Measurements from ENCODE around the gene ASB3.
A peak's percentile ranks its signal among the peaks of the same experiment; 100 is the strongest.
"Not testable (repeated sequence)": the region's sequence is repeated elsewhere in the genome, so short reads cannot be mapped to it uniquely, and the experiment has no call there.

Gene ASB3

DNA sequence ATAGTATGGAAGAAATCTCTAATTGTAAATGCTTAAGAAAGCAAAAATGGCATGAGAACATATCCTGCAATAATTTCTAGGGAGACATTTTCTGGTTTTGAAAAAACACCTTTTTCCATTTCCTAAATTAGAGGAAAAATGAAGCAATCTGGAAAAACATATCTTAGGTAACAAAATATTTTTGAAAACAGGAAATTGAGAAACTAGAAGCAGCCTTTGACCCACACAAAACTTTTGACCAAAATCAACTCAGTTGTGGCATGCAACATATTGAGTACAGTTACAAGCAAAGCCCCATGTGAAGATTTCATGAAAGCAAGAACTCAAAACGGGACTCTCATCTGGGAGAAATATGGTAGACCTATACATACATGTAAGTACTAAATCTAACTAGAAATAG is 47.7 kb downstream of the ASB3 start:
- no peak for DNase-seq (ENCODE audit: low spot score)

DNA sequence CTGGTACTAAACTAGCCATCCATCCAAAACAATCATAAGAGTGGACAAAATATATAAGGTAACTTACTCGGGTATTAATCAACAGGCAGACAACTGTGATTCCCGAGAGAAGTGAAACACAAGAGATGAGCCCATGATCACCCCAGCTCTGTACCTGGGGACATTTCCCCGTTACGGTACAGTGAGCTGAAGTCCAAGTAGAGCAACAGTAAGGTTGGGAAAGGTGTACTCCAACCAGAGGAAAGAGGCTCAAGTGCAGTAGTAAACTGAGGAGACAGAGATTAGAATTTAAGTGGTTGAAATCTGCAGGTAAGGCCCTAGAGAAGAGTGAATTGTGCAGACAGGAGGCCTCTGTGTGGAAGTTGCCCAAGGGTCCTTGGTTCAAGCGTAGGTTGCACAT is 49.7 kb downstream of the ASB3 start:
- DNase-seq (ENCODE audit: low spot score): no peak

DNA sequence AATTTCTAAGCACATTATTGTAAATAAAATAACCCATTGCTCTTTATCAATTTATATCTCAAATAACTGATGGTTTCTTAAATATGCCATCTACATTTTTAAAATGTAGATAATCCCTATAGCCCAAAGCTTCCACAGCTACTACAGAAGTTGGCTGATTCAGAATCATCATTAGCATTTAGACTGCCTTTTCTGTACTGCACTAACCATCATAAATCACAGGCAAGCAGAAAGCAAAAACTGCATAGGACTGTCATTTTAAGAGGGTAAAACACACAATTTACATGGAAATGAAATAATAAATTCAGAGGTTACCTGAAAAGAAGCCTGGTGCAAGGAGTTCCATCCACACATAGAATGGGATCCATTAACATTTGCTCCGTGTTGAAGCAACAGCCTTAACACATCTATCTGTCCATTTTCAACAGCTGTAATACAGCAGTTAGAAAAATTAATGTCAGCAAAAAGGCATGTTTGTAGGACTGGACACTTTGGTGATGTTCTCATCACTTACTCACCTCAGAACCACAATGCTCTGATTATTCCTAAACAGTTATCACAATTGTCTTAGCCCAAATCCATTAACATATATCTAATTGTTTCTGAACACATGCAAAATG is 57.5 kb downstream of the ASB3 start:
- DNase-seq (ENCODE audit: low spot score): no peak

DNA sequence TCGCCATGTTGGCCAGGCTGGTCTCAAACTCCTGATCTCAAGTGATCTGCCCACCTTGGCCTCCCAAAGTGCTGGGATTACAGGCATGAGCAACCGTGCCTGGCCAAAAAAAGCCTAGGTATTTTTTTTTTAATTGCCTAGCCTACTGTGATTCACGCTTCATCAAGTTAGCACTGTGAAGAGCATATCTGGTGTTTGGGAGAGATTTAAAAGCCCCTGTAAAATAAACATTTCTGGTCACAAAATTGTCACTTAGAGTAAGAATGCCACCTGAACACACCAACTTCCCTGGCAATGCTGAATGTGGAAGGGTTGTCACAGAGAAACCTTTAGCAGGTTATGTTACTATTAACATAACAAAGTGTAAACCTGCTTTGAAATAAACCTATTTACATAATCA is 58.8 kb downstream of the ASB3 start:
- DNase-seq (ENCODE audit: low spot score): no peak

DNA sequence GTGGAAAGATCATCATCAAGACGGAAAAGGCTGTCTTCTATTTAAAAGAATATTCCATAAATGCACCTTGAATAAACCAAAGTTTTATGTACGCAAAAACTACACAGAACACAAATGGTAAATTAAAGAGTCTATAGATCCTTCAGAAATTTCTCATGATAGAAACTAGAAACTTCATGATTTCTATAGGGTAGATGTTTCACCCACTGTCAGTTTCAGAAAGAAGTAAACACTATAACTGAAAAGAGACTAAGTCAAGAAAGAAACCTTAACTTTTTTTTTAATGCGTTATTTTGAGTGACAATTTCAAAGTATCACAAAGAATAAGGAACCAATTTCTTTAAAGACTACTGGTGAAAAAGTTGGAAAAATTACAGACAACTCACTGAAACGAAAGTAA is 61.1 kb downstream of the ASB3 start:
- no peak for DNase-seq (ENCODE audit: low spot score)

DNA sequence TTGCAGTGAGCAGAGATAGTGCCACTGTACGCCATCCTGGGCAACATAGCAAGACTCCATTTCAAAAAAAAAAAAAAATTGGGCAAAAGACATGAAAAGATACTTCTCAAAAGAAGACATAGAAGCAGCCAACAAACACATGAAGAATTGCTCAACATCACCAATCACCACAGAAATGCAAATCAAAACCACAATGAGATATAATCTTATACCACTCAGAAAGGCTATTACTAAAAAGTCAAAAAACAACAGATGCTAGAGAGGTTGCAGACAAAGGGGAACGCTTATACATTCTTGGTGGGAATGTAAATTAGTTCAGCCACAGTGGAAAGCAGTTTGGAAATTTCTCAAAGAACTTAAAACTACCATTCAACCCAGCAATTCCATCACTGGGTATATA is 62.2 kb downstream of the ASB3 start:
- DNase-seq (ENCODE audit: low spot score): no peak

DNA sequence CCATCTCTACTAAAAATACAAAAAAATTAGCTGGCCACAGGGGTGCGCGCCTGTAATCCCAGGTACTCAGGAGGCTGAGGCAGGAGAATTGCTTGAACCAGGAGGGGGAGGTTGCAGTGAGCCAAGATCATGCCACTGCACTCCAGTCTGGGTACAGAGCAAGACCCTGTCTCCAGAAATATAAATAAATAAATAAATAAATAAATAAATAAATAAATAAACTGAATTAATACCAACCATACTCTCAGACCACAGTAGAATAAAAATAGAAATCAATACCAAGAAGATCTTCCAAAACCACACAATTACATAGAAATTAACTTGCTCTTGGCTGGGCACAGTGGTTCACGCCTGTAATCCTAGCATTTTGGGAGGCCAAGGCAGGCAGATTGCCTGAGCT is 65.8 kb downstream of the ASB3 start:
- DNase-seq (ENCODE audit: low spot score): not testable (repeated sequence)

DNA sequence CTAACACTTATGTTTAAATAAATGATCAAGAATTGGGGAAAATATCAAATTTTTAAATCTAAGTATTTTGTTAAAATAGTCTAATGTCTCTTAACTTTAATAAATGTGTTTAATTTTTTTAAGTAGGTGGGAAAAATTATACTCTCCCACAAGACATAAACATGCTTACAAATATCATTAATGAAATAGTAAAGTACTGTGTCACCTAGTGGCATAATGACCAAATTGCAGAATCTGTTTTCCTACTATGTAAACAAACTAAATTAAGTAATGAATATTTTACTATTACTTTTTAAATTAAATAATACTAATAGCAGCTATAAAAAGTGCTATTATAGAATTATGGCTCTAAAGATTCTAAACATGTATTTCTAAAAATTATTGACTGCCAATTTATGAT is 71.2 kb downstream of the ASB3 start:
- DNase-seq (ENCODE audit: low spot score): peak; percentile 4

DNA sequence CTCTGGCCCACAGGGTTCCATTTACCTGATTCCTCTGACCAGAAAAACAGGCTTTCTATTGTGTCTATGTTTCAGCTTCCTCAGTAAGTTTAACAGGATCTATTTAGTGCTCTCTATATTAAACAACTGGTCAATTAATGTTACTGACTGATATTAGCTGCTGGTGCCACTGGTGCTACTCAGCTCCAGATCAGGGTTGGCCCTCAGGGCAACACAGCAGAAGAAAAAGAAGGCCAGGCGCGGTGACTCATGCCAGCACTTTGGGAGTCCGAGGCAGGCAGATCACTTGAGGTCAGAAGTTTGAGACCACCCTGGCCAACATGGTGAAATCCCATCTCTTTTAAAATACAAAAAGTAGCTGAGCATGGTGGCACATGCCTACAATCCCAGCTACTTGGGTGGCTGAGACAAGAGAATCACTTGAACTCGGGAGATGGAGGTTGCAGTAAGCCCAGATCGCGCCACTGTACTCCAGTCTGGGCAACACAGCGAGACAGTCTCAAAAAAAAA is 75.4 kb downstream of the ASB3 start:
- no peak for DNase-seq (ENCODE audit: low spot score)

DNA sequence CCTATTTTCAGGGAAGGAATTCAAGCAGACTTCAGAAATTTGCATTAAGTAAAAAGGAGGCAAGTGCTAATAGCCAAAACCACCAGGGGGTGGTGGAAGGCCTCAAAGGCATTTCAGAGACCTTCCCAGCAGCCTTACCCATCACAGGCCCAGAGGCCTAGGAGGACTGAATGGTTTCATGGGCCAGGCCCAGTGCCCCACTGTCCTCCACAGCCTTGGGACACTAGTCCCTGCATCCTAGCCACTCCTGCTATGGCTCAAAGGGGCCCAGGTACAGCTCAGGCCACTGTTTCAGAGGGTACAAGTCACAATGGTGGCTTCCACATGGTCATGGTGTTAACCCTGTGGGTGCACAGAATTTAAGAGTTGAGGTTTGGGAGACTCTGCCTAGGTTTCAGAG is 77.8 kb downstream of the ASB3 start:
- DNase-seq (ENCODE audit: low spot score): no peak

DNA sequence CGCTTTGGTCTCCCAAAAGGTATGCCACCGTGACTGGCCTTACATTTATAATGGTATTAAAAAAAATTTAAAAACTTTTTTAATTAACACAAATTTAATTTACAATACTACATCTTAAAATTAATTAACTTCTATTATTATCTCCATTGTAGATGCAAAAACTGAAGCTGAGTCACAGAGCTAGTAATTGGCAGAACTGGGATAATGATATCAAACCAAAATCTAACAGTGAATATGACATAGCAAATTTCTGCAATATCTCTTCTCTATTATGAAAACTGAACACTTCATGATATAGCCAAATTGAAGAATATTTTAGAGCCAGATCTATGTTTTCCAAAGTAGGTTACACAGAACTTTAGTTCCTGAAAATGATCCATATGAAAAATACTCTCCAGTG is 85.5 kb downstream of the ASB3 start:
- DNase-seq (ENCODE audit: low spot score): no peak

DNA sequence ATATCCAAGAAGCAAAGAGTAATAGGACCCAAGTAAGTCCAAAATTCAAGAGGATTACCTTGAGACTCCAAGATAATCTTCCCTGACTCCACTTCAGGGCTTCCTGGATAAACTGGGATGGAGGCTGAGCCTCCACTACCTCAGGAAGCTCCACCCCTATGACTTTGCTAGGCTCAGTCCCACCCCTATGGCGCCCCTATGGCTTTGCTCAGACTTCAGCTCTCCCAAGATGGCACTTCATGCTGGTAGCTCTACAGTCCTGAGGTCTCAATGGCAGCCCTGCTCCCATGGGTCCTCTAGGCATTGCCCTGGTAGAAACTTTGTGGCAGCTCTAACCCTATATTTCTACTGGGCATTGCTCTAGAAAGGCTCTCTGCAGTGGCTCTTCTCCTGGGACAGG is 89.1 kb downstream of the ASB3 start:
- DNase-seq (ENCODE audit: low spot score): no peak

DNA sequence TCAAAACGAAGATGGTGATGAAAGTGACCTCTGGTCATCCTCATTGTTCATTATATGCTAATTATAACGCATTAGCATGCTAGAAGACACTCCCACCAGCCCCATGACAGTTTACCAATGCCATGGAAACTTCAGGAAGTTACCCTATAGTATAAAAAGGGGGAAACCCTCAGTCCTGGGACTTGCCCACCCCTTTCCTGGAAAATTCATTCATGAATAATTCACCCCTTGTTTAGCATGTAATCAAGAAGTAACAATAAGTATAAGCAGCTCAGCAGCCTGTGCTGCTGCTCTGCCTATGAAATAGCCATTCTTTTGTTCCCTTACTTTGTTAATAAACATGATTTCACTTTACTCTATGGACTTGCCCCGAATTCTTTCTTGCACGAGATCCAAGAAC is 89.7 kb downstream of the ASB3 start:
- no peak for DNase-seq (ENCODE audit: low spot score)

DNA sequence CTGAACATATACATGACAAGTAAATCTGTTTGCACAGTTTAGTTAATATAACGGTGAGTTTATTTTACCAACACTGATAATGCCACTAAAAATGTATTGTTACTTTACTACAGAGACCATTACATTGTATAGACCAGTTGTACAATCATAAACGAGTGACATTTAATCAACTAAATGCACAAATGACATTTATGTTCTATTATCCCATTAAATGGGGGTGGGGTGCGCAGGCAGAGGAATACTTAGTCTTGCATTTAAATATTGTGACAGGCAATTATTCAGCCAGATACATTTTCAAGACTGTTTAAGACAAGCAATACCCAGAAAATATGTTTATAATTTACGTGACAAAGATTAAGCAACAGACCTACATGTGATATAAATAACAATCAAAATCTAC is 91.2 kb downstream of the ASB3 start:
- DNase-seq (ENCODE audit: low spot score): no peak

DNA sequence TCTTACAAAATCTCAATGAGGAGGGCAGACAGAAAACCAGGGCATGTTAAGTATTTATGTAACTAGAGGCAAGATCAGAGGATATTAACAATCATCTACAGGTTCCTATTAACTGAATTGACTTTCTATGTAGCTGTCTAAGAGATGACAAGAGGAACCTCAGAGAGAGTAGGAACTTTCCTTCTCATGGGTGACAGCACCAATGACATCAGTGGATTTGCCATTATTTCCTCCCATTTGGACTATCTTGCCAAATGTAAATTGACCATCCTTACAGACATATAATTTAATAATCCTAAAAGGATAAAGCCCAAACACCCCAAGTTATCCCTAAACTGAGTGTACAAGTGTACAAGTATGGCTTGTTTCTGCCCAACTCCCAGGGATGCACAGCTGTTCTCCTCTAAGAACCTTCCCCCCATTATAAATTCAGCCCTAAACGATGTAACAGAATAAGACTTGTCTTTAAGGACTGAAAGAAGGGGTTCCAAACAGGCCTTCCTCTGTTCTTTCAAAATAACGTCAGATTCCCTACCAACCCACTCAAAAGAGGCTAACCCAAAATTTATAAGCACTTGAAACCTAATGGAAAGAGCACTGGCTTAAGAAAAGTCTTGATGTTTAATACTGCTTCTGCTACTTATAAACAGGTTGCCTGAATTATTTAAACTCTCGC is 92.5 kb downstream of the ASB3 start:
- DNase-seq (ENCODE audit: low spot score): no peak

DNA sequence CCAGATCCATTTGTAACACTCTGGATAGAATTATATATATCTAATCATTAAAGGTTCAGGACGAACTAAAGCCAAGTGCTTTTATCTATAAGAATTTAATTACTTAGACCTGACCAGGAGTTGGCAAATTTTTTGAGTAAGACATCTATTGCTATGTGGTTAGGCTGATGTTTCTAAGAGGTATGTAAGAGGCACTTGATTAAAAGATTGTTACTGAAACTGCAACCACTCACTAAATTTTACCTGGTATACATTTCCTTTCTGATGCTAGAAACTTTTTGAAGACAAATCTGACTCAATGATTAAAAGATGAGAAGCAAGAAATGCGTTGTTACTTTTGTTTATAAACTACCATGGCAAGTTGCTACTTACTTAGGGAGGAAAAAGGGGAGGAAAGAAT is 95.9 kb downstream of the ASB3 start:
- DNase-seq (ENCODE audit: low spot score): no peak

DNA sequence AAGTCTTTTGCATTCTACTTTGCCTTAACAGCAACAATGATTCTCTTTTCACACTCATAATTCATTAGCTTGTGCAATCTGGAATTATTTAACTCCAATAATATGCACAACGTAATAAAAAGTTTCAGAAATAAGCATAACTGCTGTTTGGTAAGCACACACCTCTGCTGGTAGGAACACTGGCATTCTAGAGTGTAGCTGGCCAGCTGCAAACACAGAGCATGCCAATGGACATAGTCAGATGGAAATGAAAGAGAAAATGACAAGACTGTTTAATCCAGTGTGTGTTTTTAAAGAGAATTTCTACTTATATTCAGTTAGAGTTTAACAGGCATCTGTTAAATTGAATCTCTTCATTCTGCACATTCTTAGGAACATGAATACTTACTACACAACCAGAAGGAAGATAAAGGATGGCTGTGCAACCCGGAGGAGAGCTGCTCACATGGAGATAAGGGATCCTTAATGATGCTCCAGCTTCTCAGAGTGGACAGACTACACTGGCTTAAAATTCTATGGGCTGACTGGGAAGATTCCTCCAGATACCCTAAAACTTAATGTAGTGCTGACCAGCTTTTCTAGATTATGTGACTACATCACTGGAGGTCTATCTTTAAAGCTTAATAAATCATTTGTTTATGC is 113.8 kb downstream of the ASB3 start:
- no peak for DNase-seq (ENCODE audit: low spot score)

DNA sequence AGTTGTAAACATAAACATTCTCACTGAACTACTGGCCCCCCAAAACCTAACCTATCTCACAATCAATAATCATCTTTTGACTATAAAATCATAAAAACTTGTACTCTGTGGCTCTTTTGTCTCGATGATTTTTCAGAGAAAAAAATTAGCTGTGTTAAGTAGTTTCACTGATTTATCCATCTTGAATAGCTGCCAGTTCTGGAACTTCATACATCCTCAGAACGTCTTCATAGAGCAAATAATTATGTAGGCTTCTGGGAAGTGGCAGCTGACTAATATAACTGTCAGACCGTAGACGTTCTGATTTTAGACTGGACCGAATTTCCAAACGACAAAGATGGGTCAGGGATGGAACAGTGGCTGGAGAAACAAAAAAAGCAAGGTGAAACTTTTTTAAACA is 116.4 kb downstream of the ASB3 start:
- DNase-seq (ENCODE audit: low spot score): no peak

DNA sequence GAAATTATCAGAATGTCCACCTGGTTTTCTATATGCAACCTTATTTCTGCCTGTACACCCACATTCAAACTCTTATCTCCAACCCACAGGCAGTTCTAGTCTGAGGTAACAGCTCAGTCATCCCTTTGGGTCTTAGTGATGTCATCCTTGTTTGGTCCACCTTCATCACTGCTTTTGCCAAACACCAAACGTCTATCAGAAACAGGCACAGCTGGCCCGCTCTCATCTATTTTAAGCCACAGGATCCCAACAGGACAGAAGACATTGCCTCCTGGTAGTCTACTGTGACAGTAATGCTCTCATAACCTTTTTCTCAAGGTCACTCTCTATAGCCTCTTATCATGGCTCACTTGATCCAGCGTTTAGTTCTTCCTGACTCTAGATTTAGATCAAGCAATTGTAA is 118.1 kb downstream of the ASB3 start:
- no peak for DNase-seq (ENCODE audit: low spot score)

DNA sequence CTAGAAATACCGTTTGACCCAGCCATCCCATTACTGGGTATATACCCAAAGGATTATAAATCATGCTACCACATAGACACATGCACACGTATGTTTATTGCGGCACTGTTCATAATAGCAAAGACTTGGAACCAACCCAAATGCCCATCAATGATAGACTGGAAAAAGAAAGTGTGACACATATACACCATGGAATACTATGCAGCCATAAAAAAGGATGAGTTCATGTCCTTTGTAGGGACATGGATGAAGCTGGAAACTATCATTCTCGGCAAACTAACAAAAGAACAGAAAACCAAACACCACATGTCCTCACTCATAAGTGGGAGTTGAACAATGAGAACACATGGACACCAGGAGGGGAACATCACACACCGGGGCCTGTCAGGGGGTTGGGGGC is 119.6 kb downstream of the ASB3 start:
- DNase-seq (ENCODE audit: low spot score): not testable (repeated sequence)

DNA sequence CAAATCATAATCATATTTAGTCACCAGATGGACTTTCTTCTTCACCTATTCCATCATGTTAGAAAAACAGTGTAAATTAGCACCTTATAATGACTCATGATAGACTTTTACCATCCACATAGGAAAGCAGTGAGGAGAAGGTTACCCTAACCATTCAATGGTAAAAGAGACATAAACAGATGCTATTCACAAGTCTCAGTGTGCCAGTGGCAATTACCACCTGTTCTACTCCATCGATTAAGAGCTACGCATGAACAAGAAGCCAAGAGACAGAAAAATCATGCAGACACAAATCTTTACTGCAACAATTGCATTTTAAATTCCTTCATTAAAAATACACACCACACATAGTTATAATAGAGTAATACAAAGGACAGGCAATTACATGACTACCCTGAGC is 125.9 kb downstream of the ASB3 start:
- no peak for DNase-seq (ENCODE audit: low spot score)

DNA sequence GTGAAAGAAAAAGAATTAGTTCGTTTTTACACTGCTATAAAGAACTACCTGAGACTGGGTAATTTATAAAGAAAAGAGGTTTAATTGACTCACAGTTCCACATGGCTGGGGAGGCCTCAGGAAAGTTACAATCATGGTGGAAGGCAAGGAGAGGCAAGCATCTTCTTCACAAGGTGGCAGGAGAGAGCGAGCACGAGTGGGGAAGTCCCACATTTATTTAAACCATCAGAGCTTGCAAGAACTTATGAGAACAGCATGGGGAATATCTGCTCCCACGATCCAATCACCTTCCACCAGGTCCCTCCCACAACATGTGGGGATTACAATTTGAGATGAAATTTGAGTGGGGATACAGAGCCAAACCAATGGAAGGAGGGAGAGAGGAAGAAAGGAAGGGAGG is 128.3 kb downstream of the ASB3 start:
- not testable (repeated sequence) for DNase-seq (ENCODE audit: low spot score)

DNA sequence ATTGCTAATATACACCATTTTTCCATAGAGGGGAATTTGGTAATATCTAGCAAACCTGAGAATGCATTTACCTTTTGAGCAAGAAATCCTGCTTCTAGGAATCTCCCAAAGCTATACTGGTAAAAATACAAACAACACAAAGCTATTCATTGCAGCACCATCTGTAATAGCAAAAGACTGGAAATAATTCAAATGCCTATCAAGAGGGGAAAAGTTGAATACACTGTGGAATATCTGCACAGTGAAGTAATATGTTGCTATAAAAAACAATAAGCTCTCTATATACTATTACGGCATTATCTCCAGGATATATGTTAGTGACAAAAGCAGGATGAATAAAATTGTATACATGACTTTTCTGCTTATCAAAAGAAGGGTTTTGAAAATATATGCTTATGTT is 131.5 kb downstream of the ASB3 start:
- no peak for DNase-seq (ENCODE audit: low spot score)

DNA sequence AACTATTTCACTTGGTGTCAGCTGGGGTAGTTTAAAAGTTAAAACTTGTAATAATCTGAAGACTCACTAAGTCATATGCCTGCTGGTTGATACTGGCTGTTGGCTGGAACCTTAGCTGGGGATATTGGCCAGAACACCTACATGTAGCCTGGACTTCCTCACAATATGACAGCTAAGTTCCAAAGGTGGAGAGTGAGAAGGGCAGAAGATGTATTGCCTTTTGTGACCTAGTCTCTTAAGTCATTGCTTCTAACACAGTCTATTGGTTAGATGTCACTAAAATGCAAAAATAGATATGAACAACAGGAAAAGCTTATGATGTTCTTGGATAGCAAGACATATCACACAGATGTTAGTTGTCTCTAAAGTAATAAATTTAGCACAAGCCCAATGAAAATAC is 132.4 kb downstream of the ASB3 start:
- DNase-seq (ENCODE audit: low spot score): no peak
